Testis (tissue), 5 donors: ENCODE data around the gene AP1G1. TPM values are rescaled to one million over a fixed set of nuclear protein-coding genes. Genes with fewer than 3 reads are reported as not detected.

Source experiments
- DNase-seq: peaks from one replicate; pipeline ENCODE4 v3.0.0-alpha.2; 2019
- H3K27ac ChIP-seq, 2 donors: fragments of 200-600 bp; sonication (generic); one replicate each; pipeline ENCODE4 v1.5.1; 2019
- H3K27me3 ChIP-seq: fragments of 200-600 bp; sonication (generic); one replicate; pipeline ENCODE4 v1.5.1; 2019
- H3K36me3 ChIP-seq: fragments of 200-600 bp; sonication (generic); one replicate; pipeline ENCODE4 v1.5.1; 2017; ENCODE audit warnings: low read depth; ENCODE audit errors: missing control alignments
- H3K4me1 ChIP-seq: fragments of 200-600 bp; sonication (generic); one replicate; pipeline ENCODE4 v1.5.1; 2019
- H3K4me3 ChIP-seq, 2 donors: fragments of 200-600 bp; sonication (generic); one replicate each; pipeline ENCODE4 v1.5.1; 2017 to 2019
- H3K9me3 ChIP-seq: fragments of 200-600 bp; sonication (generic); one replicate; pipeline ENCODE4 v1.5.1; 2017
- CTCF ChIP-seq, 3 experiments: fragments of 450-650 bp in 2 of 3; fragments of 200-600 bp in 1 of 3; sonication (generic) in 1 of 3; IDR thresholded peaks; one replicate each; pipeline ENCODE4 v1.5.1; 2016 to 2019; ENCODE audit warnings: antibody characterized with exemption in 3 of 3, mild to moderate bottlenecking in 2 of 3, moderate library complexity in 1 of 3
- POLR2A ChIP-seq: fragments of 450-650 bp; IDR thresholded peaks from one replicate; pipeline ENCODE4 v1.6.1; 2017; ENCODE audit warnings: antibody characterized with exemption, mild to moderate bottlenecking, moderate library complexity
- WGBS, 2 donors: methylation state at CpG; one replicate each; pipeline ENCODE4 v1.1.5; 2018; 5-methylcytosine and 5-hydroxymethylcytosine counted together
- intact Hi-C: fragments of 100-400 bp; cut with DNase I; formaldehyde crosslinking; loops from one replicate; pipeline ENCODE4 v1.15.1; 2023; ENCODE audit warnings: low total_unique reads
- long read RNA-seq, 2 donors: transcript quantifications; one replicate each; lab custom pipeline, GENCODE V29; 2026
- polyA plus RNA-seq: library from polyadenylated mRNA; stranded (reverse); fragments of 350-450 nt; fragmentation: Illumina TruSeq; extraction: RNeasy Lipid Tissue Mini Kit (QIAGEN cat#74804); gene quantifications from one replicate; pipeline ENCODE4 v1.2.3, GENCODE V29; 2014; ENCODE audit warnings: low read depth, low replicate concordance; ENCODE audit not compliant: insufficient read depth
- total RNA-seq, 2 donors: library from RNA; depleted of rRNA; stranded (reverse); fragments of >200 nt; gene quantifications; one replicate each; pipeline ENCODE4 v1.2.3, GENCODE V29; 2016

Gene AP1G1
- total RNA-seq (100 to 1,000 TPM; 155 to 203 TPM), polyA plus RNA-seq (125 TPM)
- long read RNA-seq, donor 1, full-length matches to known transcripts = 7 of 34 reads
- long read RNA-seq, donor 1, partial matches to known transcripts = 27 of 34 reads
- long read RNA-seq, donor 1, other reads (novel, unspliced or antisense) = 0 of 34 reads
- long read RNA-seq, donor 2, full-length matches to known transcripts = 2 of 2 reads
- long read RNA-seq, donor 2, partial matches to known transcripts = 0 of 2 reads
- long read RNA-seq, donor 2, other reads (novel, unspliced or antisense) = 0 of 2 reads

GRCh38 chr16:71808593-71809459 is at the start of gene AP1G1:
Gene AP1G1 (minus strand): TSS chr16:71808834. CDS start chr16:71789479, 19,355 bp downstream.
- intact Hi-C loops = no loop called here
- peak; percentile 99 for DNase-seq

GRCh38 chr16:71855937-71856662 is 47.5 kb upstream of the AP1G1 start:
- H3K27ac ChIP-seq = no peak overlapping the region
- intact Hi-C loops = no loop called here
- no peaks in the 10 kb centered on the region for H3K9me3 ChIP-seq
- no peak for DNase-seq
- no peak for TF ChIP-seq CTCF (IDR thresholded peaks at IDR 0.05)
- TF ChIP-seq POLR2A = no peak
- WGBS, 2 donors = 81 to 82% methylated on average over 5 of the region's 5 CpGs
- H3K27me3 ChIP-seq = no peaks in the 10 kb centered on the region
- H3K4me1 ChIP-seq = peaks cover 3% of the 10 kb centered on the region
- H3K36me3 ChIP-seq = no peaks in the 10 kb centered on the region
- H3K4me3 ChIP-seq = no peak overlapping the region

More at GRCh38 chr16:71808593-71809459, at the start of gene AP1G1:
- Histone ChIP-seq H3K9me3 (no peaks in the 10 kb centered on the region), H3K4me3 (peak within 1 kb of the TSS; percentile 86 to 98), H3K27ac (peak within 1 kb of the TSS; percentile 96 to 99), H3K4me1 (peaks cover 15% of the 10 kb centered on the region), H3K27me3 (no peaks in the 10 kb centered on the region), H3K36me3 (no peaks in the 10 kb centered on the region)
- TF ChIP-seq CTCF (IDR thresholded peaks at IDR 0.05) = no peak
- WGBS, 2 donors = 0 to 1% methylated on average over 46 to 54 of the region's 54 CpGs

GRCh38 chr16:71854369-71854948 is 45.8 kb upstream of the AP1G1 start:
- TF ChIP-seq POLR2A (no peak), CTCF (IDR thresholded peaks at IDR 0.05) (no peak)
- no peak overlapping the region for H3K4me3 ChIP-seq
- H3K4me1 ChIP-seq = peaks cover 3% of the 10 kb centered on the region
- intact Hi-C loops = no loop called here
- no peak overlapping the region for H3K27ac ChIP-seq
- H3K36me3 ChIP-seq = no peaks in the 10 kb centered on the region
- DNase-seq = no peak
- WGBS, 2 donors = 91 to 93% methylated on average over 4 of the region's 4 CpGs
- no peaks in the 10 kb centered on the region for H3K9me3 ChIP-seq
- H3K27me3 ChIP-seq = no peaks in the 10 kb centered on the region

- intact Hi-C loops = no loop called here
- Histone ChIP-seq H3K27ac (no peak overlapping the region), H3K4me3 (no peak overlapping the region), H3K9me3 (no peaks in the 10 kb centered on the region), H3K27me3 (no peaks in the 10 kb centered on the region), H3K4me1 (no peaks in the 10 kb centered on the region), H3K36me3 (no peaks in the 10 kb centered on the region)
- 84 to 88% methylated on average over 3 to 4 of the region's 4 CpGs for WGBS, 2 donors
- TF ChIP-seq CTCF (IDR thresholded peaks at IDR 0.05) (no peak), POLR2A (no peak)
- no peak for DNase-seq
These were observed 44.8 kb upstream of the AP1G1 start for GRCh38 chr16:71853413-71853812.
